Nephron progenitor cell (in vitro differentiated cells): ENCODE data around the gene B4GALT3.

Experiments
- DNase-seq: peaks from one replicate; pipeline ENCODE4 v3.0.0; 2021
- H3K27ac Mint-ChIP-seq: 2 replicates; pipeline ENCODE4 v1.8.0; 2021; ENCODE audit warnings: mild to moderate bottlenecking, moderate library complexity, mixed read lengths
- H3K27me3 Mint-ChIP-seq: 2 replicates; pipeline ENCODE4 v1.8.0; 2021; ENCODE audit warnings: mild to moderate bottlenecking, low read depth, mixed read lengths; ENCODE audit not compliant: poor library complexity
- H3K36me3 Mint-ChIP-seq: 2 replicates; pipeline ENCODE4 v1.8.0; 2021; ENCODE audit warnings: low read depth, mixed read lengths
- H3K4me1 Mint-ChIP-seq: 2 replicates; pipeline ENCODE4 v1.8.0; 2021; ENCODE audit warnings: mixed read lengths
- H3K4me3 Mint-ChIP-seq: 2 replicates; pipeline ENCODE4 v1.8.0; 2021; ENCODE audit warnings: mild to moderate bottlenecking, moderate library complexity, mixed read lengths
- H3K9me3 Mint-ChIP-seq: 2 replicates; pipeline ENCODE4 v1.8.0; 2021; ENCODE audit warnings: mild to moderate bottlenecking, moderate library complexity, mixed read lengths
- TF ChIP-seq, protein P1 (sequence below): fragments of 200-600 bp; sonication (generic); IDR thresholded peaks from 2 replicates; pipeline ENCODE4 v1.5.0; 2021; ENCODE audit warnings: antibody characterized with exemption

Gene B4GALT3

GRCh38 chr1:161217831-161218230 is 40.5 kb upstream of the B4GALT3 start:
- Mint-ChIP-seq H3K36me3 (peaks cover 23% of the 10 kb centered on the region), H3K4me3 (no peak overlapping the region), H3K27ac (peak overlapping the region; percentile 87), H3K9me3 (no peaks in the 10 kb centered on the region), H3K4me1 (peaks cover 40% of the 10 kb centered on the region), H3K27me3 (peaks cover 7% of the 10 kb centered on the region)
- TF ChIP-seq, protein P1, sequence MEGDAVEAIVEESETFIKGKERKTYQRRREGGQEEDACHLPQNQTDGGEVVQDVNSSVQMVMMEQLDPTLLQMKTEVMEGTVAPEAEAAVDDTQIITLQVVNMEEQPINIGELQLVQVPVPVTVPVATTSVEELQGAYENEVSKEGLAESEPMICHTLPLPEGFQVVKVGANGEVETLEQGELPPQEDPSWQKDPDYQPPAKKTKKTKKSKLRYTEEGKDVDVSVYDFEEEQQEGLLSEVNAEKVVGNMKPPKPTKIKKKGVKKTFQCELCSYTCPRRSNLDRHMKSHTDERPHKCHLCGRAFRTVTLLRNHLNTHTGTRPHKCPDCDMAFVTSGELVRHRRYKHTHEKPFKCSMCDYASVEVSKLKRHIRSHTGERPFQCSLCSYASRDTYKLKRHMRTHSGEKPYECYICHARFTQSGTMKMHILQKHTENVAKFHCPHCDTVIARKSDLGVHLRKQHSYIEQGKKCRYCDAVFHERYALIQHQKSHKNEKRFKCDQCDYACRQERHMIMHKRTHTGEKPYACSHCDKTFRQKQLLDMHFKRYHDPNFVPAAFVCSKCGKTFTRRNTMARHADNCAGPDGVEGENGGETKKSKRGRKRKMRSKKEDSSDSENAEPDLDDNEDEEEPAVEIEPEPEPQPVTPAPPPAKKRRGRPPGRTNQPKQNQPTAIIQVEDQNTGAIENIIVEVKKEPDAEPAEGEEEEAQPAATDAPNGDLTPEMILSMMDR = no peak
- no peak for DNase-seq

DNA sequence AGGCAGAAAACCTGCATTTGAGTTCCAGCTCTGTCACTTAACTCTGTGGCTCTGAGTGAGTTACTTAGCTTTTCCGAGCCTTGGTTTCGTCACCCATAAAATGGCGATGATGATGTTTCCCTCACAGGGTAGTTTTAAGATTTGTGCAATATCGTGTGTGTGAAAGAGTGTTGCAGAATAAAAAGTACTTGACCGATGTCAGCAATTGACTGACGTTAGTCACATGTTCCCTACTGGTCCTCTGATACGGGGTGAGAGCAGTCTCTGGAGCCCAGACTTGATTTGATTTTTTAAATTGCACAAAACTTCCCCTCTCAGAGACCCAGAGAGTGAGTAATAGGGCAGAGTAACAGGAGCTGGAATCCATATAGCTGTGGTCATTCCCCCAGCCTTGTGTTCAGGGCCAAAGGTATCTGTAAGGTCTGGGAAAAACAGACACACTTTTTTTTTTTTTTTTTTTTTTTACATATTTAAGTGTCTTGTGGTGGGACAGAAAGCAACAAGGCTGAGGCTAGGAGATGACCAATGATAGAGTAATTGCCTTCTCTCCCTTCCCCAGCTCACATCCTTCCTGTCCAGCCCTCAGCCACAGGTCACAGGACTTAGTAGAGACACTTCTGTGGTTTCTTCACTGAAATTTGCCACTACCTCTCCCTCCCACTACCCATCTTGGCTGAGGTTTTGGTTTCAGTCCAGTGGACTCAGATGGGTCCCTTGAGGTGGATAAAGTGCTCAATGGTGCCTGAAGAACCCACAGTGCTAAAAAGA is 39.8 kb upstream of the B4GALT3 start:
- Mint-ChIP-seq H3K36me3 (peaks cover 28% of the 10 kb centered on the region), H3K4me3 (no peak overlapping the region), H3K4me1 (peaks cover 40% of the 10 kb centered on the region), H3K9me3 (no peaks in the 10 kb centered on the region), H3K27ac (peak overlapping the region; percentile 87), H3K27me3 (peaks cover 3% of the 10 kb centered on the region)
- DNase-seq = no peak
- TF ChIP-seq, protein P1 = no peak

GRCh38 chr1:161215076-161215475 is 37.8 kb upstream of the B4GALT3 start, which contains the start of gene FCER1G:
Gene FCER1G (plus strand): TSS chr1:161215295. CDS start chr1:161215322, 27 bp downstream.
- Mint-ChIP-seq H3K27ac (no peak within 1 kb of the TSS), H3K27me3 (no peaks in the 10 kb centered on the region), H3K4me3 (no peak within 1 kb of the TSS), H3K9me3 (no peaks in the 10 kb centered on the region), H3K4me1 (peaks cover 40% of the 10 kb centered on the region), H3K36me3 (peaks cover 48% of the 10 kb centered on the region)
- no peak for DNase-seq
- TF ChIP-seq, protein P1 = no peak

DNA sequence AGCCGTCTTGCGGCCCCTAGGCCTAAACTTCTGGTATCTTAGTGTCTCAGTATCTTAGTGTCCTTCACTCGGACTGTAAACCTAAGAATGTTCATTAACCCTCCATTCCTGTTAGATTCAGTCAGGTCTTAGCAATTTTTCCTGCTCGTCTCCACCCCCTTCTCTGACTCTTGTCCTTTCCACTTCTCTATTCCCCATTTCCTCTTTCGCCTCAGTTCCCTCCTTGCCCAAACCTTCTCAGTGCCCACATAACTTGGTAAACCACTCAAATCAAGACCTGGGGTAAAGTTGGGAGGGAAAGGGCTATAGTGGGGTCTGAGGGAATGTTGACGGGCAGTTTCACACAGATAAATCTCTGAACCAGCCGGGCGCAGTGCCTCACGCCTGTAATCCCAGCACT is 37.1 kb upstream of the B4GALT3 start:
- H3K27ac Mint-ChIP-seq = no peak overlapping the region
- peaks cover 41% of the 10 kb centered on the region for H3K4me1 Mint-ChIP-seq
- TF ChIP-seq, protein P1 = no peak
- H3K27me3 Mint-ChIP-seq = no peaks in the 10 kb centered on the region
- no peak for DNase-seq
- no peaks in the 10 kb centered on the region for H3K9me3 Mint-ChIP-seq
- H3K4me3 Mint-ChIP-seq = no peak overlapping the region
- H3K36me3 Mint-ChIP-seq = peaks cover 56% of the 10 kb centered on the region

DNA sequence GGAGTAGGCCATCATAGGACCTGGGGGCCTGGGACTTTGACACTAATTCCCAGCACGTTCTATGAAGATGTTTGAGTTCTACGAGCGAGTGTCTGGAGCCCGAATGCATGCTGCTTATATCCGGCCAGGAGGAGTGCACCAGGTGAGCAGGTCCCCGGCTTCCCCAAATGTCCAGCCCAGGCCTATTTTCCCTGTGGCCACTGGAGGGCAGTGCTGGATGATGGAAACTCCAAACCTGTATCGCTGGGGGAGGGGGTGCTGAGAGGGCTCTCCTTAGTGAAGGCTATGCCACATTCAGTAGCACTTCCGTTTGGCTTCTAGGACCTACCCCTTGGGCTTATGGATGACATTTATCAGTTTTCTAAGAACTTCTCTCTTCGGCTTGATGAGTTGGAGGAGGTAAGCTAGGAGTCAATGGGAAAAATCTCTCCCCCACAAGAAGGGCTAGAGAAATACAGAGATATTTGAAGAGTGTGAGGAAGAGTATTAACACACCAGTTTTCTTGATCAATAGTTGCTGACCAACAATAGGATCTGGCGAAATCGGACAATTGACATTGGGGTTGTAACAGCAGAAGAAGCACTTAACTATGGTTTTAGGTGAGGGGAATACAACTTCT is 32.6 kb upstream of the B4GALT3 start:
- peak overlapping the region; percentile 66 for H3K27ac Mint-ChIP-seq
- TF ChIP-seq, protein P1 = peak; percentile 87
- H3K36me3 Mint-ChIP-seq = peaks cover 78% of the 10 kb centered on the region
- H3K4me1 Mint-ChIP-seq = peaks cover 19% of the 10 kb centered on the region
- DNase-seq = peak; percentile 83
- no peaks in the 10 kb centered on the region for H3K27me3 Mint-ChIP-seq
- no peaks in the 10 kb centered on the region for H3K9me3 Mint-ChIP-seq
- no peak overlapping the region for H3K4me3 Mint-ChIP-seq
